HG03342 (cell line): ENCODE measurements around the gene NANOGP8.
"Not testable (repeated sequence)": the region's sequence is repeated elsewhere in the genome, so short reads cannot be mapped to it uniquely, and the experiment has no call there.

Source experiments
- ATAC-seq: cut with Tn5 transposase; IDR thresholded peaks from one replicate; pipeline ENCODE4 v1.9.1; 2021; ENCODE audit warnings: mild to moderate bottlenecking, moderate library complexity; ENCODE audit not compliant: unreplicated experiment

NANOGP8 gene

GRCh38 chr15:35085176-35085919 is at the start of gene NANOGP8:
NANOGP8 (minus strand) TSS chr15:35085295; CDS start chr15:35085110, 185 bp downstream.
- not testable (repeated sequence) for ATAC-seq

DNA sequence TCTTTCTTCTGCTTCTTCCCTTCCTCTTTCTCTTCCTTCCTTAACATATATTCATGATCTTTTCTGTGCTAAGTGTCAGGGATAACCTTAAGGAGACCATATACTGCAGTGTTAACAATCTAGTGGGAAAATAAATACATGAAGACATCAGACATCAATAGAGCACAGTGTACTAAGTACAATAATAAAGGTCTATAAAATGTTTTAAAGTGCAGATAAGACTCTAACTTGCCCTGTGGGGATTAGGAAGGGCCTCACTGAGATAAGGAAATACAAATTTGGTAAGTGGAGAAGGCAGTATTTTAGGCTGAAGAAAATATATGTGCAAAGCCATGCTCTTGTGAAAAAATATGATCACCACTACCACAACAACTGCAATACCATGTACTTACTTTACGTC is 49.2 kb upstream of the NANOGP8 start:
- no peak for ATAC-seq

GRCh38 chr15:35130245-35130644 is 45.1 kb upstream of the NANOGP8 start:
- ATAC-seq = no peak

GRCh38 chr15:35129361-35129760 is 44.3 kb upstream of the NANOGP8 start:
- no peak for ATAC-seq

- no peak for ATAC-seq
These were observed 42.6 kb upstream of the NANOGP8 start for GRCh38 chr15:35127717-35128116.

- ATAC-seq = no peak
These were observed 41.1 kb upstream of the NANOGP8 start for GRCh38 chr15:35126236-35126635.

DNA sequence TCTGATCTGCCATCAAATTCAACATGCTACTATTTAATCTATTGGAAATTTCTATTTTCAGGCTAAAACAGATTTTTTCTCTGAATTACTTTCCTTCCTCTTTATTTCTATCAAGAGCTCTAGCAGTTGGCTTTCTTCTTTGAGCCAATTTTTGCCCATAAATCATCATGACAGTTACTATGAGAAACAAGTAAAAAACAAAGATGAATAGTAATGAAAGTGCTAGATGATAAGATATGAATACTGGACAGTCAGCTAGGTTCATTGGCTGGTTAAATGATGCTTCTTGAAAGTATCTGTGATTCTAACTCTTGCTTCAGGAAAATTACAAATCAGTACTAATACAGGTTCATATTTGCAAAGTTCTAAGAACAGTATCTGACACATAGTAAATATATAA is 38.6 kb upstream of the NANOGP8 start:
- ATAC-seq = no peak

GRCh38 chr15:35121611-35122359 is 36.7 kb upstream of the NANOGP8 start:
- no peak for ATAC-seq

DNA sequence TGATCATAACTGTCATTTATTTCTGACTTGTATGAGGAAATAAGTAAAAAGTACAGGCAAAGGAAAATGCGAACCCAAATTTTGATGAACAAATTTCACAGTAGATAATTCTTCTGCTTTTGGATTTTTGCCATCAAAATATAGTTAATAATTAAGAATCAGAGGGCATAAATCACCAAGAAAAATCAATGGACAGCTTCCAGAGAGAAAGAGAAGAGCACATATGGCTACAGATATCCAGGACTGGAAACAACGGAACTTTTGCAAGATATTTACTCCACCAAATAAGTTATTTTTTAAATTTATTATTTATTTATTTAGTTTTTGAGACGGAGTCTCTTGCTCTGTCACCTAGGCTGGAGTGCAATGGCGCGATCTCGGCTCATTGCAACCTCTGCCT is 35.1 kb upstream of the NANOGP8 start:
- ATAC-seq = no peak

DNA sequence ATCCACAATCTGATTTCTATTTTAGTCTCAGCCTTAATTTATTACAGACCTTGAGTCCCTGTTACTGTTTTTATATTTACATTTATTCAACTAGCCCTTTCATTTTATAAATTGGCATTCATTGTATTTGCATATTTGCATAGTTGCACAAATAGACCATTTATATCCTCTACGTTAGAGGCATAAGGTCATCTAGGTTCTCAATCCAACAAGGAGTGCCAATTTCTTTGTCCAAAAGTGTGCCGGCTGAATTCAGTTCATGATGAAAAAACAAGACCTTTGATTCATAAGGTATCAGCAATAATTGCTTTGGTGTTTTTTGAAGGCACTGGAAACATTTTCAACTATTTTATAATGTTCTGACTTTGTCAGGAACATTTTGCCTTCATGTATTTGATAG is 33.9 kb upstream of the NANOGP8 start:
- no peak for ATAC-seq

DNA sequence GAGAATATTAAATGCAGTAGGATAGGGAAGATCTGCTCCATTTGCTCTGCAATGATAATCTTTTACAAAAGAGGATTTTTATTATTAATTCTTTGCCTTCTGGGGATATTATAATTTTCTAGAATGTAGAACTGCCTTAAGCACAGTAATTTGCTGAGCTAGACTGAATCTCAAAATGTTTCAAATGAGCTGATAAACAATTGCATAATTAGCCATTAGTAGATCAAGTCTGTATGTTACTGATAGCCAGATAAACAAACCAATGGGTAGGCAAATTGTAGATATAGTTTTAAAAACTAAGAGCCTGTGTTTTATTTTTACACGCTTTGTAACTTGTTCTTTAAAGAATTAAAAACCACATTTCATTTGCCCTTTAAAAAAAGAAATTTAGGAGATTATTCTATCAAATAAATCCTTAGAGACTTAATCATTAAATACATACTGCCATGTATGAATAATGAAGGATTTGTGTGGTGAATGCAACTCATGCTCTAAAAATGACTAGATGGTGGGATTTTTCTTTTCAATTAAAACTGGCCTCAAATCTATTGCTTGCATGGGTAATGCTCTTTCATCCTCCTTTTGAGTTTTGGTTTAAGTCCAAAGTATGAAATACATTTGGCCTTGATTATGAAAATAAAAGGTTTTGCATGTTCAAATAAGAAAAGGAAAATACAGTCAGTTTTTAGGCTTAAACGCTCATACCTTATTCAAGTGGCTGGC is 32.6 kb upstream of the NANOGP8 start:
- no peak for ATAC-seq

DNA sequence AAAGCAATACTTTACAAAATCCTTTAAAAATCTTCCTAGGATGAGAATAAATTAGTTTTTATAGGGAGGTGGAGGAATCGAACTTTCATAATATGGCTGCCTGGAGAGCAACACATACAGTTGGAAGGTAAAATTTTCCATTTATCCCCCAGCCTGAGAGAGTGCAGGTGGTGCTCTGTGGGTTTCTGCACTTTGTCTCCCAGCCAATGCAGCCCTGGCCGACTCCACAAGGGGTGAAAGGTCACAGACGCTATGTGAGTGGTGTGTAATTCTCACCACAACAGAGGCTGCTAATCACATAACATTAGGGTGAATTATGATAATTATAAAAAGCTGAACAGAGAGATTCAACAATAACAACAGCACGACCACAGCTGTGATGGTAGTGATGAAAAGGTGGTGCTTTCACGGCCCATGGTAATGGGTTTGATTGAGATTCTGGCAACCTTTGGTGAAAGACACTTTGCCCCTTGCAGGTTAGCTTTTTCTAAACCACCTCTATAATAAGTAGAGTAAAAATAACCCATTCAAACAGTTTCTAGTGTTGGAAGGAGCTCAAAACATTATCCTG is 30.1 kb upstream of the NANOGP8 start:
- ATAC-seq = no peak

GRCh38 chr15:35112346-35112745 is 27.3 kb upstream of the NANOGP8 start:
- ATAC-seq = no peak

- ATAC-seq = no peak
These were observed 26.8 kb upstream of the NANOGP8 start for GRCh38 chr15:35111861-35112260.

GRCh38 chr15:35108453-35108852 is 23.4 kb upstream of the NANOGP8 start:
- ATAC-seq = no peak

GRCh38 chr15:35107561-35107960 is 22.5 kb upstream of the NANOGP8 start:
- no peak for ATAC-seq

DNA sequence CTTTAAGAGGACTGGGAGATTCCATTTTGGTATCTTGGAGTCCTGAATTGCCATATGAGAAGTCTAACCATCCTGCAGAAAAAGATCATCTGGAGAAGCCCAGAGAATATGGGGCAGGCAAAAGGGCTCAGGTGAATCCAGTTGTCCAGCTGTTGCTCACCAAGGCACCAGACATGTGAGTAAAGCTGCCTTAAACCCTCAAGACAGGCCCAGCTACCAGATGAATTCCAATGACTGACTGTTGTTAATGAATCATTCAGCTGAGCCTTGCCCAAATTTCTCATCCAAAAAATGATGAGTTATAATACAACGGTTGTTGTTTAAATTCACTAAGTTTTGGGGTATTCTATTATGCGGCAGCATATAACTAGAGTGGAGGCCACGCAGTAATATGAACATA is 22.0 kb upstream of the NANOGP8 start:
- ATAC-seq = no peak

GRCh38 chr15:35104526-35105147 is 19.5 kb upstream of the NANOGP8 start:
- no peak for ATAC-seq

DNA sequence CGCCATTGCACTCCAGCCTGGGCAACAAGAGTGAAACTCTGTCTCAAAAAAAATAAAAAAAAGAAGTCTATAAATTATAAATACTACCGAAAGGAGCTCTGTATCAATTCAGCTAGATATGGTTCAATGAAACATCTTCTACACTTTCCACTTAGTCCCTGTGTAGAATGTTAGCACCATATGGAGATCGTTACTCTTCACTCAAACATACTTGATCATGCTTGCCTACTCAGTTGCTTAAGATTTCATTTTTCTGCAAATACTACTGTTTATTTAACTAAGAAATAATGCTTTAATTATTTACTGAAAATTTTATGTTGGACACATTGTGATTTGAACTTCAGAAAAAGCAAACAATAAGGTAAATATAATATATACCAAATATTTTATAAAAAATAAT is 17.1 kb upstream of the NANOGP8 start:
- no peak for ATAC-seq

DNA sequence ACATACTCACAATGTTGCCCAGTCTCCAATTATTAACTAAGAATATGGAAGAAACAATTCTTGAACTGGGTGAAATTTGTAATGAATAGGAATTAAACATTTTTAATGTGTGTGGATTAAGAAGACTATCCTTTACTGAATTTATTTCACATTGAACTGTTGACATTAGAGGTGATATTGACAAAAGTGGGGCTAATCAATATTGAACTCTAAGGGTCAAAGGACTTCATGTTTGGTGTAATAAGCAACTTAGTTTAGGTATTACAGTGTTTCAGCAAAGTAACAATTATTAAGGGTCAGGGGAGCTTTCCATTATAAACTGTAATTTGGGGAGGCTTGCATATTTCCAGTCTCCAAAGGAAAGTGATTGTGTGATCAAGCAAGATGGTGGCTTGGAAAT is 16.2 kb upstream of the NANOGP8 start:
- ATAC-seq = no peak

GRCh38 chr15:35098737-35099136 is 13.6 kb upstream of the NANOGP8 start:
- no peak for ATAC-seq
